Mucosa of stomach (tissue), 1 donor: ENCODE data around the gene LYRM7.

ENCODE experiments used
- H3K27me3 ChIP-seq: one replicate; pipeline ENCODE4 v1.7.0; 2013; ENCODE audit warnings: mild to moderate bottlenecking, low read length; ENCODE audit not compliant: control insufficient read depth, insufficient read depth
- H3K36me3 ChIP-seq: one replicate; pipeline ENCODE4 v1.7.0; 2013; ENCODE audit warnings: low read length; ENCODE audit not compliant: control insufficient read depth, insufficient read depth
- H3K4me1 ChIP-seq: one replicate; pipeline ENCODE4 v1.7.0; 2013; ENCODE audit warnings: mild to moderate bottlenecking, low read length; ENCODE audit not compliant: control insufficient read depth, insufficient read depth
- H3K4me3 ChIP-seq: one replicate; pipeline ENCODE4 v1.7.0; 2013; ENCODE audit warnings: low read length
- H3K9ac ChIP-seq: one replicate; pipeline ENCODE4 v1.7.0; 2013; ENCODE audit warnings: mild to moderate bottlenecking, low read length, moderate library complexity
- H3K9me3 ChIP-seq: one replicate; pipeline ENCODE4 v1.7.0; 2013; ENCODE audit warnings: mild to moderate bottlenecking, low read length, moderate library complexity; ENCODE audit not compliant: control insufficient read depth
- donor health status: Pancreatic carcinoma.

Gene LYRM7

DNA sequence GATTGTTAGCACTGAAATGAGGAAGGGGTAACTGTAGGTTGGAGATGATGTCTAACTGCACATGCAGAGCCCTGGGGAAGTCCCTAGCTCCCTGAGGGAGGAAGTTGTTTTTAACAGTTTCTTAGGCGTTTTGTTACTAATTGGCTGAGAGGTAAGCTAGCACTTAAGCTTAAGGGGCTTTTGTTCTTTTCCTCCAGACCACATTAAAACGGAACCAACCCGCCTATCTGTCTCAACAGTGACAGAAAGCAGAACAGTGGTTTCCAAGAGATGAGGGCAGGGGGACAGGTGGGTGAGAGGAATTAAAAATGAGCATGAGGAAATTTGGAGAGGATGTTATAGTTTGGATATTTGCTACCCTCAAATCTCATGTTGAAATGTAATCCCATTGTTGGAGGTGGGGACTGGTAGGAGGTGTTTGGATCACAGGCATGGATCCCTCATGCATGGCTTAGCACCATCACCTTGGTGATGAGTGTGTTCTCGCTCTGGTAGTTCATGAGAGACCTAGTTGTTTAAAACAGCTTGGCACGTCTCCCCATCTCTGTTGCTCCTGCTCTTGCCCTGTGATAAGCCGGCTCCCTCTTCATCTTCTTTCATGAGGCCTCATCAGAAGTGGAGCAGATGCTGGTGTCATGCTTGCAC lies 38.9 kb downstream of the LYRM7 start:
- peaks cover 6% of the 10 kb centered on the region for H3K4me1 ChIP-seq
- H3K4me3 ChIP-seq, result no peak overlapping the region
- no peaks in the 10 kb centered on the region for H3K36me3 ChIP-seq
- no peaks in the 10 kb centered on the region for H3K27me3 ChIP-seq
- no peaks in the 10 kb centered on the region for H3K9me3 ChIP-seq
- no peak overlapping the region for H3K9ac ChIP-seq

DNA sequence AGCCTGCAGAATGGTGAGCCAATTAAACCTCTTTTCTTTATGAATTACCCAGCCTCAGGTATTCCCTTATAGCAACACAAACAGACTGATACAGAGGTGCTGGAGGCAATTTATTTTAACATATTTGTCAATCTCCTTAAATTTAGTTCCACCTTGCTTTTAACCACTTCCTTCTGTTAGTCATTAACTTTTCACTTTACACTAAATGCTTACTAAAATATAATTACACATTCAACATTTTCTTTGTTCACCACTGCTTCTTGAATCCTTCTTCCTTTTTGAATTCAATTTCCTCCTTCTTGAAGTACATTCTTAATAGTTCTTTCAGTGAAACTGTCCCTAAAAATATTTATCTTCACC lies 39.4 kb downstream of the LYRM7 start:
- Histone ChIP-seq H3K4me3 (no peak overlapping the region), H3K36me3 (no peaks in the 10 kb centered on the region), H3K4me1 (peaks cover 6% of the 10 kb centered on the region), H3K9me3 (no peaks in the 10 kb centered on the region), H3K9ac (no peak overlapping the region), H3K27me3 (no peaks in the 10 kb centered on the region)

DNA sequence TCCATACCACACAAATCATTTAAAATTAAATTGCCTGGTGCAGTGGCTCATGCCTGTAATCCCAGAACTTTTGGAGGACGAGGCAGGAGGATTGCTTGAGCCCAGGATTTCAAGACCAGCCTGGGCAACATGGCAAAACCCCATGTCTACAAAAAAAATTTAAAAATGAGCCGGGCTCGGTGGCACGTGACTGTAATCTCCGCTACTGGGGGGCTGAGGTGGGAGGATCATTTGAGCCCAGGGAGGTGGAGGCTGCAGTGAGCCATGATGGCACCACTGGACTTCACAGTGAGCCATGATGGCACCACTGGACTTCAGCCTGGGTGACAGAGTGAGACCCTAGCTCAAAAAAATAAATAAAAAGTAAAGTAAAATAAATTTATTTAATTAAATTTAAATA lies 40.9 kb downstream of the LYRM7 start:
- Histone ChIP-seq H3K27me3 (no peaks in the 10 kb centered on the region), H3K36me3 (no peaks in the 10 kb centered on the region), H3K4me1 (peaks cover 6% of the 10 kb centered on the region), H3K9me3 (no peaks in the 10 kb centered on the region), H3K9ac (no peak overlapping the region), H3K4me3 (no peak overlapping the region)

DNA sequence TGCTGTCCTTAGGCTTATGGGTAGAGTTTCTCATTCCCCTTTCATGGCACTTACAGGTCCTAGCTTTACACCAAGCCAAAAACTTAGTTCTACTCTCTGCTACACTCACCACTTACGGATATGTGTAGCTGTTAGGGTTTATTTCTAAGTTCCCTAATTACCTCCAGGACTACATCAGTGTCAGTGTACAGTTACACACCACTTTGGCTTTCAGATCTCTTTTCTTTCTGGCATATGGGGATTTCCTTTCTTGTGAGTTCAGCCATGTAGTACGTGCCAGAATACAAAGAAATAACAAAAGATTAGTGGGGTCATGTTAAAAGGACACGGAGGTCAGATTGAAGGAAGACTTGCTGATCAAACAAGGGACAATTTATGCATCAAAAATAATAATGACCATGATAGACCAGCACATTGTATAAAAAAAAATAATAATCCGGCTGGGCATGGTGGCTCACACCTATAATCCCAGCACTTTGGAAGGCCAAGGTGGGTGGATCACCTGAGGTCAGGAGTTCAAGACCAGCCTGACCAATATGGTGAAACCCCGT lies 41.8 kb downstream of the LYRM7 start:
- Histone ChIP-seq H3K27me3 (no peaks in the 10 kb centered on the region), H3K36me3 (no peaks in the 10 kb centered on the region), H3K9ac (no peak overlapping the region), H3K4me3 (no peak overlapping the region), H3K9me3 (no peaks in the 10 kb centered on the region), H3K4me1 (peaks cover 6% of the 10 kb centered on the region)

DNA sequence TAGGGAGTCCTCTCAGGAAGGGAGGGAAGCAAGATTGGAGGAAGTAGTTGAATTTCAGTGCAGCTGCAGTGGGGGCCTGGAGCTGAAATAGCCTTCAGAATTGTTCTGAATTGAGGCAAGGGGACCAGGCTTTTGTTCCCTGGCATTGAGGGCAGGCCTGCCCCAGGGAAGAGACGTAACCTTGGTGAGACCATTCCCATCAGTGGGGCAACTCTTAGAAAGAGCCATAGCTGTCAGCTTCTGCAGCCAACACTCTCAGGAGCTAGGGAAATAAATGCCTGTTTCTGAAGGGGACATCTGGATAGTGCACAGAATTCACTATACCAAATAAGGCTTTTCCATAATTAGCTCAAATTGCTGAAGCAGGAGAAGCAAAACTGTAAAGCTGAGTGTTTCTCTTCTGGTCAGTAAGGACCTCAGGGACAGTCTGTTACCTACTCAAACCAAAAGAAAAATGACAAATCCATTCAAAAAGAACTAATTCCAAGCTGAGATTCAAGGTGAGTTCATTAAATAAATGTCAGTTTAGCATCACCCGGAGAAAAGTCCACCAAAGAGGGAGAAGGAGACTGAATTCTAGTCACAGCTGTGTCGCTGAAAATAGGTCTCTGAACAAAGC lies 44.0 kb downstream of the LYRM7 start:
- H3K4me3 ChIP-seq, result no peak overlapping the region
- peaks cover 3% of the 10 kb centered on the region for H3K4me1 ChIP-seq
- H3K9ac ChIP-seq, result no peak overlapping the region
- no peaks in the 10 kb centered on the region for H3K9me3 ChIP-seq
- H3K36me3 ChIP-seq, result no peaks in the 10 kb centered on the region
- H3K27me3 ChIP-seq, result no peaks in the 10 kb centered on the region

DNA sequence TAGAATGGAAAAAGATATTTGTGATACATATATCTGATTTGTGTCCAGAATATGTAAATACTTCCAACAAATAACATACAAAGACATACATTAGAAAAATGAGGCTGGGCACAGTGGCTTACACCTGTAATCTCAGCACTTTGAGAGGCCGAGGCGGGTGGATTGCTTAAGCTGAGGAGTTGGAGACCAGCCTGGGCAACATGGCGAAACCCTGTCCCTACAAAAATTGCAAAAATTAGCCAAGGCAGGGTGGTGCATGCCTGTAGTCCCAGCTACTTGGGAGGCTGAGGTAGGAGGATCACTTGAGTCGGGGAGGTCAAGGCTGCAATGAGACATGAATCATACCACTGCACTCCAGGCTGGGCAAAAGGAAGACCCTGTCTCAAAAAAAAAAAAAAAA lies 47.0 kb downstream of the LYRM7 start:
- Histone ChIP-seq H3K36me3 (no peaks in the 10 kb centered on the region), H3K9me3 (no peaks in the 10 kb centered on the region), H3K27me3 (no peaks in the 10 kb centered on the region), H3K4me1 (no peaks in the 10 kb centered on the region), H3K9ac (no peak overlapping the region), H3K4me3 (no peak overlapping the region)

DNA sequence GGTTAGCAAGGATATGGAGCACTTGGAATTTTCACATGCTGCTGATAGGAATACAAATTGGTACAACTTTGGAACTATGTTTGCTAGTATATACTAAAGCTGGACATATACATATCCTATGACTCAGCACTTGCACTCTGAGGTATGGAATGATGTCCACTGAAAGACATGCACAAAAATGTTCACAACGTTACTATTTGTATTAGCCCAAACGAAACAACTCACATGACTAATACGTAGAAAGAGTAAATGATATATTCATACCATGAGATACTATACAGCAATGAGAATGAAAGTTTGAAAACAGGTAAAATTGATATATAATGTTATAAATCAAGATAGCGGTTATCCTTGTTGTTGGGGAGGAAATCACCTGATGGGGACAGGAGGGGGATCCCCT lies 47.6 kb downstream of the LYRM7 start:
- no peak overlapping the region for H3K9ac ChIP-seq
- no peaks in the 10 kb centered on the region for H3K36me3 ChIP-seq
- no peaks in the 10 kb centered on the region for H3K4me1 ChIP-seq
- no peaks in the 10 kb centered on the region for H3K27me3 ChIP-seq
- no peak overlapping the region for H3K4me3 ChIP-seq
- no peaks in the 10 kb centered on the region for H3K9me3 ChIP-seq

DNA sequence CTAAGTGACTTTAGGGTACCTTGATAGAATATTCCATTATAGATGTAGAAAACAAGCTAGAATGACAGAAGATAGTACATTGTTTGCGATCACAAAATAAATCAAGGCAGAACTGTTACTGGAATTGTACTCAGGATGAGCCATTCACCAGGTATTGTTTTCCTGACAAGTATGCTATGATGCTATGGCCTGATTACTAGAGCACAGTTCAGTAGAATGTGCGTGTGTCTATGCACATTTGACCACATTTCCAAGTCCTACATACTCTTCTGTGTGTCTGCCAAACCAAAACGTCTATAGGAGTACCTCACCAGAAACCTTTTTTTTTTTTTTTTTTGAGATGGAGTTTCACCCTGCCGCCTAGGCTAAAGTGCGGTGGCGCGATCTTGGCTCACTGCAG lies 49.8 kb downstream of the LYRM7 start:
- H3K4me3 ChIP-seq, result no peak overlapping the region
- H3K4me1 ChIP-seq, result no peaks in the 10 kb centered on the region
- H3K9ac ChIP-seq, result no peak overlapping the region
- H3K27me3 ChIP-seq, result no peaks in the 10 kb centered on the region
- H3K36me3 ChIP-seq, result no peaks in the 10 kb centered on the region
- H3K9me3 ChIP-seq, result no peaks in the 10 kb centered on the region

DNA sequence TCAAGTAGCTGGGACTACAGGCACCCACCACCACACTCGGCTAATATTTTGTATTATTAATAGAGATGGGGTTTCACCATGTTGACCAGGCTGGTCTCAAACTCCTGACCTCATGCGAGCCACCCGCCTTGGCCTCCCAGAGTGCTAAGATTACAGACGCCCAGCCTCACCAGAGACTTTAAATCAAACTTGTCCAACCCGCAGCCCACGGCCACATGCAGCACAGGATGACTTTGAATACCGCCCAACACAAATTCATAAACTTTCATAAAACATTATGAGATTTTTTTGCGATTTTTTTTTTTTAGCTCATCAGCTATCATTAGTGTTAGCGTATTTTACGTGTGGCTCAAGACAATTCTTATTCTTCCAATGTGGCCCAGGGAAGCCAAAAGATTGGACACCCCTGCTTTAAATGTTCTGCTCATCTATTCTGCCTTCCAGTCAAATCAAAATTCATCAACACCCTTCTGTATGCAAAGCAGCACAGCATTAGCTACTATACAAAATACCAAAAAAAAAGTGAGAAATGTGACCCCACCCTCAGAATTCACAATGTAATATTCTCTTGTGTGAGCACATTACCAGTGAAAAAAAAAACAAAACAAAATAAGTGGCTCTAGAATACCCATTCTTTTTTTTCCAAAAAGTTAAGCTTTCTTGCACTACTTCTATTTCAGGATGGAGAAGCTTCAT lies 50.4 kb downstream of the LYRM7 start:
- Histone ChIP-seq H3K27me3 (no peaks in the 10 kb centered on the region), H3K9me3 (no peaks in the 10 kb centered on the region), H3K36me3 (no peaks in the 10 kb centered on the region), H3K9ac (no peak overlapping the region), H3K4me1 (no peaks in the 10 kb centered on the region), H3K4me3 (no peak overlapping the region)

DNA sequence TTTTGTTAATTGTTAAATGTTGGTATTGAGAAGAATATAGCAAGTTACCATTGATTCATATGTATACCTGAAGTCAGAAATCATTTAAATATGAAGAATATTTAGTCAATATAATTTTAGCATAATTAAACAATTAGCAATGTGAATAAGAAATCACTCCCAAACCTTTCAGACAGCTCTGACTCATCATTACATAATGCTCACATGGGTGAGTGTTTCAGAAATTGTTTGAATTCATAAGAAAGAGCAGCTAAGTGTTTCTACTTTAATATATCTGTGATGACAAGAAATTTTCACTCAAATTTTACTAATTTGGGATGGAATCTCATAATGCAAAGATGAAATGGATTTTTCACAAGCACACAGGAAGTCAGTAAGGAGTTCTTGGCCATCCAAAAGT lies 51.1 kb downstream of the LYRM7 start:
- no peaks in the 10 kb centered on the region for H3K36me3 ChIP-seq
- H3K27me3 ChIP-seq, result no peaks in the 10 kb centered on the region
- no peaks in the 10 kb centered on the region for H3K4me1 ChIP-seq
- no peak overlapping the region for H3K4me3 ChIP-seq
- no peaks in the 10 kb centered on the region for H3K9me3 ChIP-seq
- no peak overlapping the region for H3K9ac ChIP-seq

DNA sequence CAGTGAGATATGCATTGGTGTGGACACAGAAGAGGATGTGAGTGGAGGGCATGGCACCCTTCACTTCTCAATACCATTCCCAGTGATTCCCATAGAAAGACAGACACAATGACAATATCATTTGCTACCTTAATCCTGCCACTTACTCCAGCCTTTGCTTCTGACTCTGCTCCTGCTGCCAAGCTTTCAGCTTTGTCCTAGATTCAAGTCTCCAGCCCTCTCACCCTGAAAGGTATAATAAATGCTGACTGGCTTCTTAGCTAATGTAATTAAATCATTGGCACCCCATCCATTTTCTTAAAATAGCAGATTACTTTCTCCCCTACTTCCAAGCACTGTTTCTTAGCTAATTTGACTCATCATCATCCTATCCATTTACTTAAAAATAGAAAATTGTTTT lies 52.0 kb downstream of the LYRM7 start:
- H3K9ac ChIP-seq, result no peak overlapping the region
- no peaks in the 10 kb centered on the region for H3K27me3 ChIP-seq
- H3K9me3 ChIP-seq, result no peaks in the 10 kb centered on the region
- no peaks in the 10 kb centered on the region for H3K36me3 ChIP-seq
- H3K4me3 ChIP-seq, result no peak overlapping the region
- no peaks in the 10 kb centered on the region for H3K4me1 ChIP-seq

DNA sequence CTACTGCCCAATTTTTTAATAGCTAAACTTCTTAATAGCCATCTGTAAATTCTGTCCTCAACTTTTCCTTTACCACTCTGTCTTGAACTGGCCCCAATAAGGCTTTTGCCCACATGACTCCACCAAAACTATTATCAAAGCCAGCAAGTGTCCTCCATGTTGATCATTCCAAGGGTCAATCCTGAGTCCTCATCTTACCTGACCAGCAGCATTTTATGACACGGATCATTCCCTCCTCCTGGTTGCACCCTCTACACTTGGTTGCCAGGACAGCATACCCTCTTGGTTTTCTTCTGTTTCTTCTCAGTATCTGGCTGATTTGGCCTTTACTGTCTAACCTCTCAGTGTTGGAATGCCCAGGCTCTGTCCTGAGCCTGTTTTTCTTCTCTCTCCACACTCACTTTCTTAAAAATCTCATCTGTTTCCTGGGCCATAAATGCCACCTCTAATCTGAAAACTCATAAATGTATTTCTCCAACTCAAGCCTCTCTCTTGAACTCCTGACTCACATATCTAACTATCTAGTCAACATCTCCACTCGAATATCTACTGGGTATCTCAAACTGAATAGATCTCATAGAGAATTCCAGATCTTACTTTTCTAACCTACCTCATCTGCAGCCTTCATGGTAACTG lies 53.1 kb downstream of the LYRM7 start:
- Histone ChIP-seq H3K4me3 (no peak overlapping the region), H3K9me3 (no peaks in the 10 kb centered on the region), H3K27me3 (no peaks in the 10 kb centered on the region), H3K9ac (no peak overlapping the region), H3K36me3 (no peaks in the 10 kb centered on the region), H3K4me1 (no peaks in the 10 kb centered on the region)
